Endothelial cell of umbilical vein (primary cell): ENCODE measurements around the gene DIPK1A.

Experiments
- CTCF ChIP-seq, 2 donors: IDR thresholded peaks; 1 replicate in 1 of 2; 2 replicates in 1 of 2; pipeline ENCODE4 v1.5.1; 2011; ENCODE audit warnings: low read length in 2 of 2, mild to moderate bottlenecking in 2 of 2, moderate library complexity in 2 of 2, control low read depth in 1 of 2, inconsistent platforms in 1 of 2, low read depth in 1 of 2; ENCODE audit not compliant: insufficient read depth in 1 of 2; ENCODE audit errors: extremely low read depth in 1 of 2
- MYC ChIP-seq: IDR thresholded peaks from one replicate; pipeline ENCODE4 v1.6.1; 2011; ENCODE audit warnings: mild to moderate bottlenecking, low read depth, low read length
- POLR2A ChIP-seq: IDR thresholded peaks from 2 replicates; pipeline ENCODE4 v1.6.1; 2012; ENCODE audit warnings: low read depth, mild to moderate bottlenecking, control low read depth, low read length
- POLR2AphosphoS5 ChIP-seq: IDR thresholded peaks from 2 replicates; pipeline ENCODE4 v1.6.1; 2012; ENCODE audit warnings: low read depth, mild to moderate bottlenecking, control low read depth, low read length, moderate library complexity; ENCODE audit not compliant: insufficient read depth

GRCh38 chr1:92832537-92833114 is 128.6 kb downstream of the DIPK1A start:
- TF ChIP-seq CTCF (IDR thresholded peaks at IDR 0.05; ENCODE audit: extremely low read depth in 1 of 2, insufficient read depth in 1 of 2, low read depth in 1 of 2, low read length in 2 of 2) = no peak
- TF ChIP-seq MYC = no peak
- TF ChIP-seq POLR2AphosphoS5 = no peak
- no peak for TF ChIP-seq POLR2A
